HEK293 (cell line): Measurements from ENCODE around the gene PIK3CD.
A peak's percentile ranks its signal among the peaks of the same experiment; 100 is the strongest.

Experiments
- MYNN ChIP-seq: fragments of 450-650 bp; formaldehyde crosslinking; IDR thresholded peaks from 2 replicates; pipeline ENCODE4 v1.5.1; 2016; ENCODE audit warnings: missing biosample characterization, missing genetic modification characterization, borderline replicate concordance
- MZF1 ChIP-seq: fragments of 450-650 bp; formaldehyde crosslinking; IDR thresholded peaks from 2 replicates; pipeline ENCODE4 v1.5.1; 2017; ENCODE audit warnings: missing biosample characterization, missing genetic modification characterization, borderline replicate concordance
- YY1 ChIP-seq: fragments of 450-650 bp; formaldehyde crosslinking; IDR thresholded peaks from 2 replicates; pipeline ENCODE4 v1.5.1; 2018; ENCODE audit warnings: missing biosample characterization, missing genetic modification characterization
- ZBTB20 ChIP-seq: fragments of 450-650 bp; formaldehyde crosslinking; IDR thresholded peaks from 2 replicates; pipeline ENCODE4 v1.5.1; 2016; ENCODE audit warnings: missing biosample characterization, missing genetic modification characterization
- ZNF121 ChIP-seq: fragments of 450-650 bp; formaldehyde crosslinking; IDR thresholded peaks from 2 replicates; pipeline ENCODE4 v1.5.1; 2016; ENCODE audit warnings: missing biosample characterization, missing genetic modification characterization
- ZNF2 ChIP-seq: fragments of 450-650 bp; formaldehyde crosslinking; IDR thresholded peaks from 2 replicates; pipeline ENCODE4 v1.5.1; 2016; ENCODE audit warnings: missing biosample characterization, missing genetic modification characterization
- ZNF24 ChIP-seq: fragments of 450-650 bp; formaldehyde crosslinking; IDR thresholded peaks from 2 replicates; pipeline ENCODE4 v1.5.1; 2016; ENCODE audit warnings: missing biosample characterization, missing genetic modification characterization
- ZNF530 ChIP-seq: fragments of 450-650 bp; formaldehyde crosslinking; IDR thresholded peaks from 2 replicates; pipeline ENCODE4 v1.5.1; 2016; ENCODE audit warnings: low read depth, missing biosample characterization, missing genetic modification characterization
- ZNF544 ChIP-seq: fragments of 450-650 bp; formaldehyde crosslinking; IDR thresholded peaks from 2 replicates; pipeline ENCODE4 v1.5.0; 2017; ENCODE audit warnings: missing biosample characterization, missing genetic modification characterization
- ZNF747 ChIP-seq: fragments of 450-650 bp; formaldehyde crosslinking; IDR thresholded peaks from 2 replicates; pipeline ENCODE4 v1.5.1; 2016; ENCODE audit warnings: missing biosample characterization, missing genetic modification characterization
- ZNF768 ChIP-seq: fragments of 450-650 bp; formaldehyde crosslinking; IDR thresholded peaks from 2 replicates; pipeline ENCODE4 v1.5.1; 2018; ENCODE audit warnings: missing biosample characterization, mild to moderate bottlenecking, missing genetic modification characterization
- TF ChIP-seq, protein P1 (sequence below): fragments of 450-650 bp; formaldehyde crosslinking; IDR thresholded peaks from 2 replicates; pipeline ENCODE4 v1.5.1; 2016; ENCODE audit warnings: missing biosample characterization, missing genetic modification characterization
- TF ChIP-seq, protein P2 (sequence below): fragments of 450-650 bp; formaldehyde crosslinking; IDR thresholded peaks from 2 replicates; pipeline ENCODE4 v1.5.1; 2016; ENCODE audit warnings: missing biosample characterization, missing genetic modification characterization
- TF ChIP-seq, protein P3 (sequence below): fragments of 450-650 bp; formaldehyde crosslinking; IDR thresholded peaks from 2 replicates; pipeline ENCODE4 v1.5.1; 2016; ENCODE audit warnings: missing biosample characterization, missing genetic modification characterization

- TF ChIP-seq ZNF121 (no peak), ZNF530 (tag by site-specific recombination) (no peak), ZBTB20 (tag by site-specific recombination) (no peak), ZNF24 (tag by site-specific recombination) (no peak), ZNF544 (tag by site-specific recombination) (no peak), MZF1 (tag by site-specific recombination) (no peak), MYNN (tag by site-specific recombination) (no peak), ZNF768 (no peak), ZNF2 (tag by site-specific recombination) (no peak), YY1 (tag by site-specific recombination) (no peak), ZNF747 (tag by site-specific recombination) (no peak)
- TF ChIP-seq, protein P1, sequence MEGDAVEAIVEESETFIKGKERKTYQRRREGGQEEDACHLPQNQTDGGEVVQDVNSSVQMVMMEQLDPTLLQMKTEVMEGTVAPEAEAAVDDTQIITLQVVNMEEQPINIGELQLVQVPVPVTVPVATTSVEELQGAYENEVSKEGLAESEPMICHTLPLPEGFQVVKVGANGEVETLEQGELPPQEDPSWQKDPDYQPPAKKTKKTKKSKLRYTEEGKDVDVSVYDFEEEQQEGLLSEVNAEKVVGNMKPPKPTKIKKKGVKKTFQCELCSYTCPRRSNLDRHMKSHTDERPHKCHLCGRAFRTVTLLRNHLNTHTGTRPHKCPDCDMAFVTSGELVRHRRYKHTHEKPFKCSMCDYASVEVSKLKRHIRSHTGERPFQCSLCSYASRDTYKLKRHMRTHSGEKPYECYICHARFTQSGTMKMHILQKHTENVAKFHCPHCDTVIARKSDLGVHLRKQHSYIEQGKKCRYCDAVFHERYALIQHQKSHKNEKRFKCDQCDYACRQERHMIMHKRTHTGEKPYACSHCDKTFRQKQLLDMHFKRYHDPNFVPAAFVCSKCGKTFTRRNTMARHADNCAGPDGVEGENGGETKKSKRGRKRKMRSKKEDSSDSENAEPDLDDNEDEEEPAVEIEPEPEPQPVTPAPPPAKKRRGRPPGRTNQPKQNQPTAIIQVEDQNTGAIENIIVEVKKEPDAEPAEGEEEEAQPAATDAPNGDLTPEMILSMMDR (tag by site-specific recombination): peak; percentile 70
- TF ChIP-seq, protein P2, sequence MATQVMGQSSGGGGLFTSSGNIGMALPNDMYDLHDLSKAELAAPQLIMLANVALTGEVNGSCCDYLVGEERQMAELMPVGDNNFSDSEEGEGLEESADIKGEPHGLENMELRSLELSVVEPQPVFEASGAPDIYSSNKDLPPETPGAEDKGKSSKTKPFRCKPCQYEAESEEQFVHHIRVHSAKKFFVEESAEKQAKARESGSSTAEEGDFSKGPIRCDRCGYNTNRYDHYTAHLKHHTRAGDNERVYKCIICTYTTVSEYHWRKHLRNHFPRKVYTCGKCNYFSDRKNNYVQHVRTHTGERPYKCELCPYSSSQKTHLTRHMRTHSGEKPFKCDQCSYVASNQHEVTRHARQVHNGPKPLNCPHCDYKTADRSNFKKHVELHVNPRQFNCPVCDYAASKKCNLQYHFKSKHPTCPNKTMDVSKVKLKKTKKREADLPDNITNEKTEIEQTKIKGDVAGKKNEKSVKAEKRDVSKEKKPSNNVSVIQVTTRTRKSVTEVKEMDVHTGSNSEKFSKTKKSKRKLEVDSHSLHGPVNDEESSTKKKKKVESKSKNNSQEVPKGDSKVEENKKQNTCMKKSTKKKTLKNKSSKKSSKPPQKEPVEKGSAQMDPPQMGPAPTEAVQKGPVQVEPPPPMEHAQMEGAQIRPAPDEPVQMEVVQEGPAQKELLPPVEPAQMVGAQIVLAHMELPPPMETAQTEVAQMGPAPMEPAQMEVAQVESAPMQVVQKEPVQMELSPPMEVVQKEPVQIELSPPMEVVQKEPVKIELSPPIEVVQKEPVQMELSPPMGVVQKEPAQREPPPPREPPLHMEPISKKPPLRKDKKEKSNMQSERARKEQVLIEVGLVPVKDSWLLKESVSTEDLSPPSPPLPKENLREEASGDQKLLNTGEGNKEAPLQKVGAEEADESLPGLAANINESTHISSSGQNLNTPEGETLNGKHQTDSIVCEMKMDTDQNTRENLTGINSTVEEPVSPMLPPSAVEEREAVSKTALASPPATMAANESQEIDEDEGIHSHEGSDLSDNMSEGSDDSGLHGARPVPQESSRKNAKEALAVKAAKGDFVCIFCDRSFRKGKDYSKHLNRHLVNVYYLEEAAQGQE (tag by site-specific recombination): no peak
- TF ChIP-seq, protein P3, sequence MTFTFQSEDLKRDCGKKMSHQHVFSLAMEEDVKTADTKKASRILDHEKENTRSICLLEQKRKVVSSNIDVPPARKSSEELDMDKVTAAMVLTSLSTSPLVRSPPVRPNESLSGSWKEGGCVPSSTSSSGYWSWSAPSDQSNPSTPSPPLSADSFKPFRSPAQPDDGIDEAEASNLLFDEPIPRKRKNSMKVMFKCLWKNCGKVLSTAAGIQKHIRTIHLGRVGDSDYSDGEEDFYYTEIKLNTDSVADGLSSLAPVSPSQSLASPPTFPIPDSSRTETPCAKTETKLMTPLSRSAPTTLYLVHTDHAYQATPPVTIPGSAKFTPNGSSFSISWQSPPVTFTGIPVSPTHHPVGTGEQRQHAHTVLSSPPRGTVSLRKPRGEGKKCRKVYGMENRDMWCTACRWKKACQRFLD: no peak
Observed at GRCh38 chr1:9615316-9616063, 36.0 kb upstream of the PIK3CD start.
